Measurements from ENCODE around the gene CDC14A.

CDC14A gene

DNA sequence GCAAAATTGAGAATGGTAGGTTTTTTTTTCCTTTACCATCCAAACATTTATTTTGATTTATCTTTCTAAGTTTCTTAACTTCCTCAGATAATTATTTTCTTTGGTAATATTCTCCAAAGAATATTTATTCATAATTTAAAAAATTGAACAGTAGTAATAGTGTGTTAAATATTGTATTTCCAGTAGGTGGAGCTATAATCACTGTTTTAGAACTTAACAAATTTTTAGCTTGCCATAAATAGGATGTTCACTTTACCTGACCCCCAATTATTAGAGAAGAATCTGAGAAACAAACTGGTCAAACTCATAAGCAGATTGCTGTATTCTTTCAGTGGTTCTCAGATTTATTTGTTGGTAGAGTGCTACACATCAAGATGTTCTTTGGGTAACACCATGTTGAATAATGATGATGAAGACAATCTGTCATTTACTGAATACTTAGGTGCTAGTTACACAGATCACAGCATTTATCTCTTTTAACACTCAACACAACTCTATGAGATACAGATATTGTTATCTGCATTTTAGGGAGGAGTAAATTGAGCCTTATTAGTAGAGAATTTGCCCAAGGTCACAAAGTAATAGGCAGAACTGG, 103.3 kb downstream of the CDC14A start:
- DNase-seq: no peak

DNA sequence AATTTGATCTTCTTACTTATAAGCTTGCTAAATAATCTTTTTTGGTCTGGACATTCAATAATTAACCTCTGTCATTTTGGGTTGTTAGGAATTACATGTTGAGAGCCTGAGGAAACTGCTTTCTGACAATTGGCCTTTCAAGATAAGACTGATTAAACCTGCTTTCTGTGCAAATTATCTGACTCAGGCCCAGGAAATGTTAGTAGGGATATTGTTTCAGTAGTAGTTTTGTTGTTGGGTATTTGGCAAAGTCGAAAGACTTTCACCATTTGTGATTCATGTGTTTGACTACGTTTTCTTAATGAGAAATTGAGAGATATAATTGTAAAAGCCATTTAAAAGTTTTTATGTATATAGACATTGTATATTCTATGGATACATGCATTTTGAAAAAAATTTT, 104.6 kb downstream of the CDC14A start:
- DNase-seq: no peak

DNA sequence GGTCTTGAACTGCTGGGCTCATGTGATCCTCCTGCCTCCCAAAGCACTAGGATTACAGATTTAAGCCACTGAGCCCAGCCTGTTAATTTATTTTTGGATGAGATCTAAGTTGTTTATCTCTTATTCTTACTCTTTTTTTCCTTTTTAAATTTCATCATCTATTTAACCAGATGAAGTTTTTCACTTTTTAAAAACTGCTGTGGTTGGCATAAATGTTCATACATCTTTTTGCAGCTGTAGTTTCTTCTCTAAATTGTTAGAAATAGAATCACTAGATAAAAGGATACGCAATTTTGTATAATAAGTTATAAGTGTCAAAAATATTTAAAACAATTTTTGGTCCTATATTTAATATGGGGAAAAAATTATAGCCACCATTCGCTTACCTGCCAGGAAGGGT, 105.4 kb downstream of the CDC14A start:
- no peak for DNase-seq

DNA sequence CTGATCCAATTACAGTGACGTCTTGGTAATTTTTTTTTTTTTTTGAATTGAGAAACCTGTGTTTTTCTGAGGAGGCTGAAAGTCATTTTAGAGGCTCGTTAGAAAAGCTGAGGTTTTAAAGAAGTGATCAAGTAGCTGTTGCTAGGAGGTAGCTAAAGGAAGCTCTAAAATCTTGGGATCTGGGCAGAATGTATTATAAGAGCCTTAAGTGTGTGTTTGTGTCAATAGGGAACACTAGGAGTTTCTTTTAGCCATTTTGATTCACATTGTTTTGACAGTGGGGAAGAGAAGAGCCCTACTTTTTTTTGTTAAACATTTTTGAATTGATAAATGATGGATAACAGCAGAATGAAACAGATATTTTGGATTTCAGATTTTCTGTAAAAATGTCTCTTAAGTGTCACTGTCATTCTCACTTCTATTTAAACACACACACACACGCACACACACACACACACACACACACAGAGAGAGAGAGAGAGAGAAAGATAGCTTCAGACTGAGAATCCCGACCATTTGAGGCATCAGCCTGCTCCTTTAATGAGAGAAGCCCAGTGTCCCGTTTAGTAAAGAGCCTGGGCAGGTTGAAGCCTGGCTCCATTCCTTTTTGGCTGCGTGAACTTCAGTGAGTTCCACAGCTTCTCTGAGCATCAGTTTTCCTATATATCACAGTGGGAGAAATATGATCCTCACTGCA, 106.5 kb downstream of the CDC14A start:
- no peak for DNase-seq

DNA sequence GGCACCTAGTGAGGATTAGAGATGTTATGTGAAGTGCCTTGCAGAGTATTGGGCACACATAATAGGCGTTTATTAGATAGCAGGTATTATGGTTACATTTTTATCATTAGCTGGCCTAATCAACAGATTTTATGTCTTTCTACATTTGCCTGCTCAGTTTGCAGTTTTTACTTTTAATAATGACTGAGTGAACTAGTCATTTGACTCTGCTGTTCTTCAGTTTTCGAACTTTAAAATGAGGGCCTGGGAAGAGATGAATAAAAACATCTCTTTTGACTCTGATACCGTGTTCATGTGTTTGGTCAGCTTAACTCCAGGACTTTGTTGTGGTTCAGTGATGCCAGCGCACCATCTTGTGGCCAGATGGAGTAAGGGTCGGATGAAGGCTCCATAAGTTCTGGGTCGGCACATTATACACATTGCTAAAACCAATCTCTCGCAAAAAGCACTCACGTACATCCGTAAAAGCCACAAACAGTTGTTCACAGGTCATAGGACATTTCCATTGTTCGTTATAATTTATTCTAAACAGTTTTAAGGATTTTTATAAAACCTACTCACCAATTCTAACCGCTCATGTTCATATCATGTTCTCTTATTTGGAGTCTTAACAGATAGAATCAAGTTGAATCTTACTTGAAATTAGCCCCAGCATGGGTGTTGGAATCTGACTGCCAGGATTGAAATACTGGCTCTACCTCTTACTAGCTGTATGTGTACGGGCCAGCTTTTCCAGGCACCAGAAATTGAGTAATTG, 107.2 kb downstream of the CDC14A start:
- DNase-seq: no peak

DNA sequence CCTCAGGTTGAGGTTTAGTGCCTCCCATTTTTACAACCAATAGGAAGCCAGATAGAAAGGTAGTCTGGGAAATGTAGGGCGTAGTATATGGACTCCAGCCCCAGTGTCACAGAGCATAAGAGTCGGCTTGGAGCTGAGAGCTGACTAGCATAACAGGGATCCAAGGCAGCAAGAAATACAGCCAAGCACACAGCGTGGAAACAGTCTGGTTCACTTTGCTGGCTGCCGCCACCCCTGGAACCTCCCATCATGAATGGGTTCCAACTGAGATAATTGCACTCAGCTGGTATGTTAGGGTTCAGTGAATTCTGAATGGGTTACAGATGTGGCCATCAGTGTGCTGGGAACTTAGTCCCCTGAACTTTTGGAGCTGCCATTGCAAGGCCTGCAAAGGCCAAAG, 108.9 kb downstream of the CDC14A start:
- DNase-seq: no peak

DNA sequence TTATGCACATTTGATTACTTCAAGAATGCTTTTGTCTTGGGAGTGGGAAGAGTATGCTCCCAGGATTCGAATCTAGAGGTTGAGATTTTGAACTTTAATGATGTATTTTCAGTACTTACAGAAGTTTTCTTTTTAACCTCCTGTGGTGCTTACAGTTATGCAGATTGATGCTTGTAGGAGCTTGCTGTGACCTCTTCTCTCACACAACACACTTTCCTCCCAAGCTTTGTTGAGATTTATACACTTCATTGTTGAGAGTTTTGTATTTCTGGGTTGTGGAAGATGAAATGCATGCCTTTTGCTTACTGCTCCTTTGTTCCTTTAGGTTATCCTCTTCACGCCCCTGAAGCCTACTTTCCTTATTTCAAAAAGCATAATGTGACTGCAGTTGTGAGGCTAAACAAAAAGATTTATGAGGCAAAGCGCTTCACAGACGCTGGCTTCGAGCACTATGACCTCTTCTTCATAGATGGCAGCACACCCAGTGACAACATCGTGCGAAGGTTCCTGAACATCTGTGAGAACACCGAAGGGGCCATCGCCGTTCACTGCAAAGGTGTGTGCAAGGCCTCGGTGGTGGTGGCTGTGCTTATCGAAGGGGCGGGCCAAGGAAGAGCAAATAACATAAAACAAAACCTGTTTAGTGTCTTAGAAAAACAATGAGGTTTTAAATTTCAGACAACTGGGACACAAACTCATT, 110.2 kb downstream of the CDC14A start:
- no peak for DNase-seq

DNA sequence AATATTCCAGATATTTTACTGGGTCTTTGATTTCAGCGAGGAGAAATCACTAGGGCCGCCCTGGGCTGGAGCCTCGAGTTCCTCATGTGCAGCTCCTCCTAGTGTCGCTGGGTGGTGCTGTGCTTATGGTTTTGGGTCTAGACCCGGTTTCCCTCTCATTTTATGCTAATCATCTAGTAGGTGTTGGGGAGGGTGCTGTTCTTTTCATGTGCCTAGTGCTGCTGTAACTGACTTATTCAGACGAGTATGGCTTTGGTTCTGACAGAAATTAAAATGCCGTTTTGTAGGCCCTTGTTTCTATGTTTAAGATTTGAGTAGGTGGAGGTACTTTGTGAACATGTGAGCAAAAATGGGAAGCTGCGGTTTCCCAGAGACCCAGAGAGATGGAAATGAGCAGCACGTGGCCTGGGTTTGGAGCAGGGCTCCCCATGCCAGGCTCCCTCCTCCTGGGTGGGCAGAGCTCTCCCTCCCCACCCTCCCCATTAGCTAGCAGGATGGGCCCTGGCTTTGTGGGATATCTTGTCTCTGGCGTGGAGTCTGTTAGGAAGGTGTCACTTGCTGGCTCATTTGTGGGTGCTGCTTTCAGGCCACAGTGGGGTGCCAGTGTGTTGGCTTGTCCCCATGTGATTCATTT, 111.6 kb downstream of the CDC14A start:
- DNase-seq: peak; percentile 85

DNA sequence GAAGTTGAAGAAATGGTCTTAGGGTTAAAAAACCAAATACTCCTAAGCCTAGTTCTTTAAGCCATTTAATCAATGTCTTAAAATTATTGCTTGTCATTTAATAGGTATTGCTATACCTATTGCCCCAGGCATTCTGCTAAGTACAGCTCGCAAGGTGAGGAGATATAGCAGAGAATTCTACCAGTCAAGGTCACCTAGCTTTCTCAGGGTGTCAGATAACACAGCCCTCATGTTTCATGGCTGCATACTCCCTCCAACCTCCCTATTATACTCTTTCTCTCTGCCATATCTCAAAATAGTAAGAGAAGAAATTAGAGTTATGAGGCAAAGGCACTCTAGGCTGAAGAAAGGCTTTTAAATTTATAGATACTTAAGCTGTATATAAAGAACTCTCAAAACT, 117.3 kb downstream of the CDC14A start:
- no peak for DNase-seq

DNA sequence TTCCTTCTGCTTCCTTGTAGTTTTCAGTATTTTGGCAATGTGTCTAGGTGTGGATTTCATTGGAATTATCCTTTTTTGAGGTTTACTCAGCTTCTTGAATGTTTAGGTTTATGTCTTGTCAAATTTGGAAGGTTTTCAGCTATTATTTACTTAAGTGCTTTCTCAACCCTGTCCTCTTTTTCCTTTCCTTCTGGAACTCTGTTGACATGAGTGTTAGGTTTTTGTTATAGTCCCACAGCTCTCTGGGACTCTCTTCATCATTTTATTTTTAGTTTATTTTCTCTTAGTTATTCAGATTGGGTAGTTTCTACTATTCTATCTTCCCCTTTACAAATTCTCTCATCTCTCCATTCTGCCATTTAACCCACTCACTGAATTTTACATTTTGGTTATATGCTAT, 122.5 kb downstream of the CDC14A start:
- DNase-seq: no peak

DNA sequence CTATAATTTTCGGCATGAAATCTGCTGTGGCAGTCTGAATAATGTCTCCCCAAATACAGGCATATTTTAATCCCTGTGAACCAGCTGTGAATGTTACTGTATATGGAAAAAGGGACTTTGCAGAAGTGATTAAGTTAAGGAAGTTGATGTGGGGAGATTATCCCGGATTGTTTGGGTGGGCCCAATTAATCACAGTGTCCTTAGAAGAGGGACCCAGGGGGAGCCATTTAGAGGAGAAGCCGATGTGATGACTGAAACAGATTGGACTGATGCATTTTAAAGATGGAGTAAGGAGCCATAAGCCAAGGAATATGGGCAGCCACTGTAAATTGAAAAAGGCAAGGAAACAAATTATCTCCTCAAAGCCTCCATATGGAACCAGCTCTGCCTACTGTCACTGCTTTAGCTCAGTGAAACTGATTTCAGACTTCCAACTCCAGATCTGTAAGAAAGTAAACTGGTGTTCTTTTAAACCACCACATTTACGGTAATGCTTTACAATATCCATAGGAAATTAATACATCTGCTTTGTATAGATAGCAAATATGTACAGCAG, 124.5 kb downstream of the CDC14A start:
- DNase-seq: no peak

DNA sequence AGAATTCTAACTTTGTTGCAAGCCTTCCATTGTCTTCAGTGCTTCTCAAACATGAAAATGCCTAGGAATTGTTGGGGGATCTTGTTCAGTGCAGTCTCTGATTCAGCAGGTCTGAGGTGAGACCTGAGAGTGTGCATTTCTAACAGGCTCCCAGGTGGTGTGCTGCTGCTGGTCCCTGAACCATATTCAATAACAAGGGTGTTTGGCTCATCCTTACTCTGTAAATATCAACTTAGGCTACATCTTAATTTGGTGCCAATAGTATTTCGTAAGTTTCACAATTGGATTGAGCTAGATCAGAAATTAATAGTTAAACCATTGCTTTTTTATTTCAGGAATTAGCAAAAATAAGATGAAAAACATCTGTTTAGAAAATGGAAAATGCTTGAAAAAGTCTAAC, 126.5 kb downstream of the CDC14A start:
- DNase-seq: no peak

DNA sequence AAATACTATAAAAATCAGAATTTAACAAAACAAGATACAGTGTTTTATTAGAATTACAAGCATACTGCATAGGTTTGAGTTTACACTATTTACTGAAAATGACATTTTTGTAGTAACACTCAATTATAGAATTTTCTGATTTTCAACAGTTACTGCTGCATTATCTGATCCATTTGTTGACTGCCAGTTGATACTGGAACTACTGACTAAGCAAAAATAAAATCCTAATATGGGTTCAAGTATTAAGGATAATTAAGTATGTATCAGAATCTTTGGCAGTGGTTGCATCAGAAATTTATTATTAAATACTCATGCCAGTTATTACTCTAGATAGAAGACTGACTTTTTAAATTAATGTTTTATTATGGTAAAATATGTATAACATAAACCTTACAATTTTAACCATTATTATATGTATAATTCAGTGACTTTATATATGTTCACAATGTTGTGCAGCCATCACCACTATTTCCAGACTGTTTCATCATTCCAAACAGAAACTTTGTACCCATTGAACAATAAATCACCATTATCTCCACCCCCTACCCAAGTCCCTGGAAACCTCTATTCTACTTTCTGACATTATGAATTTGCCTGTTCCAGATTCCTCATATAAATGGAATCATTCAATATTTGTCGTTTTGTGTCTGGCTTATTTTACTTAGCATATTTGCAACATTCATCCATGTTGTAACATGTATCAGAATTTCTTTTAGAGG, 127.5 kb downstream of the CDC14A start:
- no peak for DNase-seq

DNA sequence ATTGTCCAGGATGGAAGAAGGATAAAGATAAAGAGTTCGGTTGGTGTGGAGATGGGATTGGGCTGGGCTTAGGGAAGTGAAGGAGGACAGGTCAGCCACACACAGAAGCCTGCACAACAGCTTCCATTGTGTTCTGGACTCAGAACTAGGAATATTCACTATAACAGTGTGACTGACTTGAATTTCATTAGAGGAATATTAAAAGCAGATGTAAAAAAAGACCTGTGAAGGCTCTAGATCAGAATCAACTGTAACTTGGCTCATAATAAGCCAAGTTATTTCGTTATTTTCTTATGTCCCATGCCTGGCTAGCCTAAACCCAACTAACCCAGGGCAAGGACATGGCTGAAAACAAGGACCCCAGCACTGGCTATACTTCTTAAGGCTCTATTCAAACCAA, 129.0 kb downstream of the CDC14A start:
- no peak for DNase-seq

DNA sequence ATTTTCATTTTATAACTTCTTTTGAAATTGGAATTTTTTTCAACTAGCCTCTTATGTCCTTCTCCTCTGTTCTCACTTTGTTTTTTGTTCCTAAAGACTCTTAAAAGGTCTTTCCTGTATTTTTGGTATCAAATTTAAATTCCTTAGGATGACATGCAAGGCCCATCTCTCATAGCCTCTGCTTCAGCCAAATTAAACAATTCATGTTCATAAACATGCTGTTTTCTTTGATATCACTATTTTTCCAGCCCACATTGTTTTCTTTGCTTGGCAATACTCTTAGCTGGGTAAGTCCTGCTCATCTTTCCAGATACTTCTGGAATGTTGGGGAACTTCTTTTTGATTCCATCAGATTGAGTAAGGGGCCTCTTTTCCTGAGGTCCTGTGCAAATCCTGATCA, 129.9 kb downstream of the CDC14A start:
- no peak for DNase-seq

DNA sequence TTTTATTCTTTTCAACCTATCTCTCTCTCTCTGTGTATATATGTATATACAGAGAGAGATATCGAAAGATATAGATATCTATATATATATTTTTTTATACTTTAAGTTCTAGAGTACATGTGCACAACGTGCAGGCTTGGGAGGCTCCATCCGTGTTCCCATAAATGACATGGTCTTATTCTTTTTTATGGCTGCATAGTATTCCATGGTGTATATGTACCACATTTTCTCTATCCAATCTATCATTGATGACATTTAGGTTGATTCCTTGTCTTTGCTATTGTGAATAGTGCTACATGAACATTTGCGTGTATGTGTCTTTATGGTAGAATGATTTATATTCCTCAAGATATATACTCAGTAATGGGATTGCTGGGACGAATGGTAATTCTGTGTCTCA, 130.4 kb downstream of the CDC14A start:
- no peak for DNase-seq

DNA sequence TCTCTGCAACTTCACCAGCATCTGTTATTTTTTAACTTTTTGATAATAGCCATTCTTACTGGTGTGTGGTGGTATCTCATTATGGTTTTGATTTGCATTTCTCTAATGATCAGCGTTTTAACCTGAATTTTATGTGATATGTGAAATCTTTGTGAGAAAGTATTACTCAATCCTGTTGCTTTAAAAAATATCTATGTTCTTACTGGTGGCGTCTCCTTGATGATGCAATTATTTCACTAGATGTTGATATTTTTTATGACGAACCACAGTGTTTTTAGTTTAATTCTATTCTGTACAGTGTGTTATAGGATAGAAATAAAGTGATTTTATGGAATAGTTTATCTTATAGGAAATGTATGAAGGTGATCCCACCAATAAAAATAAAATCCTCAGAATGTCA, 130.9 kb downstream of the CDC14A start:
- no peak for DNase-seq

DNA sequence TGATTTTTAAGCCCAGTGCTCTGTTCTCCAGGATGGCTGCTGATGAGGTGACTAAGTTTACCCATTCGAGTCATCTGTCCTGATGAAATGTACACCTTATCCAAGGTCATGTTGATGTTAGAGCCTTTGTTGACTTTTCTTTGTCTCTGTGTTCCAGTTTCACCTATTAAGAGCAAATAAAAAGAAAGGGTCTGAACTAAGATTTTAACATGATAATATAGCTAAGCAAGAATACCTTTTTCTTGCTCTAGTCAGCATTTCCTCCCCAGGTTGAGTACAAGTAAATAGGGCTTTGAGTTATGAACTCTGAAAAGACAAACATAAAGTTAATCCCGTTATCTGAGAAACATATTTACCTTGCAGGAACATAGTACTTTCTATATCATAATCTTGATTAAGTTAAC, 133.6 kb downstream of the CDC14A start:
- no peak for DNase-seq

DNA sequence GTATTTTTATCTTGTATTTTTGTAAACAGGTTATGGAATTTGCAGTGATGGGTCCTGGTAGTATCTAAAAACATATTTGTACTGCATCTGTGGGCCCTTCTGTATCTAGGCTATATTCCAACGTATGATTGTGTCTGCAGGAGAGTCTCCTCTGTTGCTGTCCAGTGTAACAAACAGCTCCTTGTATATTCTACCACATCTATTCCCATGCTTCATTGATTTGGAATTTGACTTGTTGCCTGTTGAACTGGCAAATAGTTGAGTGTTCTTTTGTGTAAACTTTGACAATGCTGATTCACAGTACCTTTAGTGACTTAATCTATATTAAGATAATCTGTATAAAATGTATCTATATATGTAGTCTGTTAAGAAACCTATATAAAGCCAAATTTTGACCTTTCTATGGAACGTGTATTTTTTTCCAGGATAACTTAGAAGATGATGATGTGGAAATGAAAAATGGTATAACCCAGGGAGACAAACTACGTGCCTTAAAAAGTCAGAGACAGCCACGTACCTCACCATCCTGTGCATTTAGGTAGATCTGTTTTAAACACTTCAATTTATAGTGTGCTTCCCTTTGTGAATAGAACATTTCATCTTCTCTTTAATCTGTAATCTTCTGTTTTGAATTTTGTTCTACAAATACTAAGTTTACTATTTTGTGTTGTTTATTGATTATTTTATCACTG, 142.2 kb downstream of the CDC14A start:
- no peak for DNase-seq

DNA sequence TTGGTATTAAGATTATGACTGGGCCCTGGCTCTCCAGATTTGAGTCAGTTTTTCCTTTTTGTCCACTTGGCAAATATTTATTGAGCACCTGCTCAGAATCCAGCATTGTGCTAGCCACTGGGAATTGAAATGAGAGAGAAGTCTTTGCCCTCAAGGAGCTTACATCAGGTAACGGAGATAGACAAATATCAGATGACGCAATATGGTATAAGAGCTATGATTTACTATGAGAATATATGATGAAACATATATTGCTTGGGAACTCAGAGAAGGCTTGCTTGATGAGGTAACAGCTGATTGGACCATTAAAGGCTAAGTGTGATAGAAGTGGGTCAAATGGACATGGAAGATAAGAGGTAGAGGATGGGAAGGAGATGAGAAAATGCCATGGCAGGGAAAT, 144.6 kb downstream of the CDC14A start:
- DNase-seq: no peak

DNA sequence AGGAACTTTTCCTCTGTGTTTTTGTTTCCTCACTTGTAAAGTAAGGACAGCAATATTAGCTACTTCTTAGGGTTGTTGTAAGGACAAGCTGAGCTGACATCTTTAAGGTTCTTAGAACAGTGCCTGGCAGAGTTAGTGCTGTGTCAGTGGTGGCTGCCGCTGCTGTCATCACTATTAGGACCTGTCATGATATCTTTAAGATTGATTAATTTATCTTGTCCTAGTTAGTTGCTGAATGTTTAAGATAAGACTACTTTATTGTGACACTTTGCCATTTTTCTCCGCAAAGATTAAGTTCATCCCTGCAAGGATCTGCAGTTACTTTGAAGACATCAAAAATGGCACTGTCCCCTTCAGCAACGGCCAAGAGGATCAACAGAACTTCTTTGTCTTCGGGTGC, 145.5 kb downstream of the CDC14A start:
- no peak for DNase-seq

Data from GF-D8 (cell line).